ENCODE measurements around the gene AFAP1L1.
"Not testable (repeated sequence)": the region's sequence is repeated elsewhere in the genome, so short reads cannot be mapped to it uniquely, and the experiment has no call there.

The AFAP1L1 gene

DNA sequence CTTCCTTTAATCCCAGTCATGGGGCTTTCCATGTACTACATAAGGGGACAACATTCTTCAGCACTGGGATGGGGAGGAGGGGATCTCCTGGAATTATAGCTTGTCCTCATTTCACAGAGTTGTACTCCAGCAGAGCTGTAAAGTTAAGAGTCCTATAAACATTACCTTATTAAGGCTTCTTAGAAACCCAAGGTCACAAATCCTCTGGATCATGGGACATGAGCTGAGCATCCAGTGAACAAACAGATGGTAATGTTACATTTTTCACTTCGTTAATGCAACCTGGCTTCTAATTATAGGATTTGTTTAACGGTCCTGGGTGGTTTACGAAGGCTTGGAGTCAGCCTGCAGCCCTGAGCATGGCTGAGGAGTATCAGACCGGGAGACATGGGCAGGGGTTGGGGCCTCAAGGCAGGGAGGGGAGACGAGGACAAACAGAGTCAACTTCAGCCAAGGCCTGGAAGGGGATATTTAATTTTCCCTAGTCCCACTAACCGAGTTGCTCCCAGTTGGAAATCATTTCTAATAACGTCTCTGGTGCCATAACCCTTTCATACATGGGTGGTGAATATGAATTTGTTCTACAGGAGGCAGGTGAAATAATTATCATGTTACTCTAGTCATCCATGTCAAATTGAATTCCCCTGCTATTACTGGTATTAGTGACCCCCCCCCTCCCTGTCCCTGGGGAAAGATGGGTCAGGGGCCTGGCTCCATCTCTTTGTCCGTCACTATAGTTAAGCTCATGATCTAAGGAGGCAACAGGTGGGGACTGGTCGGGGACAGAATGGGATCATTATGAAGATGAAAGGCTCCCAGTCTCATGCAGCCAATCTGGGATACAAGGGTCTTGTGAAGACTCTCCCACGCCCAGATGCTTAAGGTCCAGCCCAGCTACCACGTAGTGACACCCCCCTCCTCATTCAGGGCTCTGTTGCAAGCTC, 118.2 kb downstream of the AFAP1L1 start:
- no peak for DNase-seq

DNA sequence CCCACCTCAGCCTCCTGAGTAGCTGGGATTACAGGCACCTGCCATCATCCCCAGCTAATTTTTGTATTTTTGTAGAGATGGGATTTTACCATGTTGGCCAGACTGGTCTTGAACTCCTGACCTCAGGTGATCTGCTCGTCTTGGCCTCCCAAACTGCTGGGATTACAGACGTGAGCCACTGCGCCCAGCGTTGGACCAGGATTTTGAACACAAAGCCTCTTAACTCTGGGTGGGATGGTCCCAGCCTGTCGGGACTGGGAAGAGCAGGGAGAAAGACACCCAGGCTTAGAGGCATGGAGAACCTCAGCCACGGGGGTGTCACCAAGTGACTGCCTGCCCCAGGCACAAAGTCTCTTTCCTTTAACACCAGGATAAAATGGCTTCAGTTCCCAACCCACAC, 119.4 kb downstream of the AFAP1L1 start:
- DNase-seq, result not testable (repeated sequence)
